GM18502 (cell line): ENCODE data around the gene GZMH.
"Not testable (repeated sequence)": the region's sequence is repeated elsewhere in the genome, so short reads cannot be mapped to it uniquely, and the experiment has no call there.

Source experiments
- ATAC-seq: cut with Tn5 transposase; IDR thresholded peaks from one replicate; pipeline ENCODE4 v1.9.1; 2021; ENCODE audit warnings: mild to moderate bottlenecking; ENCODE audit not compliant: unreplicated experiment, poor library complexity

Gene GZMH

GRCh38 chr14:24609655-24610344 is at the start of gene GZMH:
Gene GZMH, minus strand, starts transcription at chr14:24609685. Its CDS starts 72 bp downstream, at chr14:24609613.
- peak; percentile 54 for ATAC-seq

- ATAC-seq, result not testable (repeated sequence)
Observed at GRCh38 chr14:24648361-24648760, 38.9 kb upstream of the GZMH start.

GRCh38 chr14:24639905-24640304 is 30.4 kb upstream of the GZMH start:
- ATAC-seq, result no peak

GRCh38 chr14:24639270-24639669 is 29.8 kb upstream of the GZMH start:
- ATAC-seq, result no peak

- no peak for ATAC-seq
Observed at GRCh38 chr14:24634158-24634557, 24.7 kb upstream of the GZMH start, which contains the start of gene GZMB. Gene GZMB, minus strand, starts transcription at chr14:24634190. Its CDS starts 30 bp downstream, at chr14:24634160.

GRCh38 chr14:24633353-24633752 is 23.9 kb upstream of the GZMH start:
- no peak for ATAC-seq

GRCh38 chr14:24632761-24633160 is 23.3 kb upstream of the GZMH start:
- ATAC-seq, result no peak

GRCh38 chr14:24632336-24632735 is 22.9 kb upstream of the GZMH start:
- ATAC-seq, result no peak

- ATAC-seq, result no peak
Observed at GRCh38 chr14:24631749-24632335, 22.4 kb upstream of the GZMH start.

GRCh38 chr14:24630872-24631477 is 21.5 kb upstream of the GZMH start:
- ATAC-seq, result no peak

- no peak for ATAC-seq
Observed at GRCh38 chr14:24630087-24630871, 20.8 kb upstream of the GZMH start.

- ATAC-seq, result no peak
Observed at GRCh38 chr14:24629521-24629920, 20.0 kb upstream of the GZMH start.

GRCh38 chr14:24613747-24614146 is 4.3 kb upstream of the GZMH start:
- ATAC-seq, result no peak

GRCh38 chr14:24613241-24613640 is 3.8 kb upstream of the GZMH start:
- no peak for ATAC-seq

GRCh38 chr14:24612196-24612595 is 2.7 kb upstream of the GZMH start:
- ATAC-seq, result no peak

GRCh38 chr14:24607635-24608514 is 1.6 kb downstream of the GZMH start:
- no peak for ATAC-seq

GRCh38 chr14:24607081-24607480 is 2.4 kb downstream of the GZMH start:
- ATAC-seq, result no peak

- no peak for ATAC-seq
Observed at GRCh38 chr14:24606297-24606696, 3.2 kb downstream of the GZMH start.

GRCh38 chr14:24605435-24606190 is 3.9 kb downstream of the GZMH start:
- ATAC-seq, result peak; percentile 87
